ENCODE data around the gene ALDH2. TPM values are rescaled to one million over a fixed set of nuclear protein-coding genes. Genes with fewer than 3 reads are reported as not detected.
A peak's percentile ranks its signal among the peaks of the same experiment; 100 is the strongest.

ALDH2 gene
- total and polyA plus RNA-seq, 9 of the 15 experiments (the other 6 are each of a cell fraction or from before 2014, with no cell fraction given) = 1.9 to 22.5 (median 12.2) TPM

DNA sequence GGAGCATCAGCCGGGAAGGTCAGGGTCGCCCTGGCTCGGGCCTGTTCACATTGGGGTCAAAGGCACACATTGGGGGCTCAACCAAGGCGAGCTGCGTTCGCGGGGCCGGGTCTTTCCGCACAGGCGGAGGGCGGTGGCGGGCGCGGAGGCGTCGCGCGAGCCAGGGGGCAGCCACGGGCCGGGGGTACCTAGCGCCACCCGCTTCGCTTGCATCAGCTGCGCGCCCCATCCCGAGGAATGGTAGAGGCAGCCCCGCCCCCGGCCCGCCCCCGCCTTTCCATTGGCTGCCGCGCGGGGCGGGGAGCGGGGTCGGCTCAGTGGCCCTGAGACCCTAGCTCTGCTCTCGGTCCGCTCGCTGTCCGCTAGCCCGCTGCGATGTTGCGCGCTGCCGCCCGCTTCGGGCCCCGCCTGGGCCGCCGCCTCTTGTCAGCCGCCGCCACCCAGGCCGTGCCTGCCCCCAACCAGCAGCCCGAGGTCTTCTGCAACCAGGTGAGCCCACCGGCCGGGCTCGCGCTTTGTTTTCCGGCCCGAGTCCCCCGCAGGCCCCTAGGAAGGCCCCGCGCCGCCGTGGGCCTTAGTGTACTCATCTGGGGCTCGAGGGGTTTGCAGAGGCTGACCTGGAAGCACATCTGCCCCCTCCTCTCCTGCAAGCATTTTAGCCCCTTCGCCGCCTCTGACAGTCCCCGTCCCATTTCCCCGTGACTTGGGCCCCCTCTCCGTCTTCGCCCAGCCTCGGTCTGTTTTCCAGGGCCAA, at the start of gene ALDH2 (continued):
- TF ChIP-seq, protein P1, sequence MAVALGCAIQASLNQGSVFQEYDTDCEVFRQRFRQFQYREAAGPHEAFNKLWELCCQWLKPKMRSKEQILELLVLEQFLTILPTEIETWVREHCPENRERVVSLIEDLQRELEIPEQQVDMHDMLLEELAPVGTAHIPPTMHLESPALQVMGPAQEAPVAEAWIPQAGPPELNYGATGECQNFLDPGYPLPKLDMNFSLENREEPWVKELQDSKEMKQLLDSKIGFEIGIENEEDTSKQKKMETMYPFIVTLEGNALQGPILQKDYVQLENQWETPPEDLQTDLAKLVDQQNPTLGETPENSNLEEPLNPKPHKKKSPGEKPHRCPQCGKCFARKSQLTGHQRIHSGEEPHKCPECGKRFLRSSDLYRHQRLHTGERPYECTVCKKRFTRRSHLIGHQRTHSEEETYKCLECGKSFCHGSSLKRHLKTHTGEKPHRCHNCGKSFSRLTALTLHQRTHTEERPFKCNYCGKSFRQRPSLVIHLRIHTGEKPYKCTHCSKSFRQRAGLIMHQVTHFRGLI (CRISPR knock-in tag; IDR thresholded peaks at IDR 0.05) = no peak
- TF ChIP-seq TFAP4 (CRISPR knock-in tag; IDR thresholded peaks at IDR 0.05; ENCODE audit: borderline replicate concordance) = peak; percentile 88
- TF ChIP-seq NFE2L1 (tag; IDR thresholded peaks at IDR 0.05; ENCODE audit: borderline replicate concordance, low read depth) = no peak
- no peak for TF ChIP-seq SMARCB1 (IDR thresholded peaks at IDR 0.05; ENCODE audit: insufficient read length, low read depth)
- TF ChIP-seq ZNF445 (CRISPR knock-in tag; IDR thresholded peaks at IDR 0.05; ENCODE audit: low read depth) = no peak
- TF ChIP-seq HIVEP1 (CRISPR knock-in tag; IDR thresholded peaks at IDR 0.05) = no peak
- no peak for TF ChIP-seq CEBPB (tag; IDR thresholded peaks at IDR 0.05)
- TF ChIP-seq CTBP1 (IDR thresholded peaks at IDR 0.05; ENCODE audit: borderline replicate concordance) = peak; percentile 81
- TF ChIP-seq HMGN3 (IDR thresholded peaks at IDR 0.05; ENCODE audit: borderline replicate concordance, extremely low read depth, insufficient read length, low read depth, low read length) = peak; percentile 82
- TF ChIP-seq, protein P2, sequence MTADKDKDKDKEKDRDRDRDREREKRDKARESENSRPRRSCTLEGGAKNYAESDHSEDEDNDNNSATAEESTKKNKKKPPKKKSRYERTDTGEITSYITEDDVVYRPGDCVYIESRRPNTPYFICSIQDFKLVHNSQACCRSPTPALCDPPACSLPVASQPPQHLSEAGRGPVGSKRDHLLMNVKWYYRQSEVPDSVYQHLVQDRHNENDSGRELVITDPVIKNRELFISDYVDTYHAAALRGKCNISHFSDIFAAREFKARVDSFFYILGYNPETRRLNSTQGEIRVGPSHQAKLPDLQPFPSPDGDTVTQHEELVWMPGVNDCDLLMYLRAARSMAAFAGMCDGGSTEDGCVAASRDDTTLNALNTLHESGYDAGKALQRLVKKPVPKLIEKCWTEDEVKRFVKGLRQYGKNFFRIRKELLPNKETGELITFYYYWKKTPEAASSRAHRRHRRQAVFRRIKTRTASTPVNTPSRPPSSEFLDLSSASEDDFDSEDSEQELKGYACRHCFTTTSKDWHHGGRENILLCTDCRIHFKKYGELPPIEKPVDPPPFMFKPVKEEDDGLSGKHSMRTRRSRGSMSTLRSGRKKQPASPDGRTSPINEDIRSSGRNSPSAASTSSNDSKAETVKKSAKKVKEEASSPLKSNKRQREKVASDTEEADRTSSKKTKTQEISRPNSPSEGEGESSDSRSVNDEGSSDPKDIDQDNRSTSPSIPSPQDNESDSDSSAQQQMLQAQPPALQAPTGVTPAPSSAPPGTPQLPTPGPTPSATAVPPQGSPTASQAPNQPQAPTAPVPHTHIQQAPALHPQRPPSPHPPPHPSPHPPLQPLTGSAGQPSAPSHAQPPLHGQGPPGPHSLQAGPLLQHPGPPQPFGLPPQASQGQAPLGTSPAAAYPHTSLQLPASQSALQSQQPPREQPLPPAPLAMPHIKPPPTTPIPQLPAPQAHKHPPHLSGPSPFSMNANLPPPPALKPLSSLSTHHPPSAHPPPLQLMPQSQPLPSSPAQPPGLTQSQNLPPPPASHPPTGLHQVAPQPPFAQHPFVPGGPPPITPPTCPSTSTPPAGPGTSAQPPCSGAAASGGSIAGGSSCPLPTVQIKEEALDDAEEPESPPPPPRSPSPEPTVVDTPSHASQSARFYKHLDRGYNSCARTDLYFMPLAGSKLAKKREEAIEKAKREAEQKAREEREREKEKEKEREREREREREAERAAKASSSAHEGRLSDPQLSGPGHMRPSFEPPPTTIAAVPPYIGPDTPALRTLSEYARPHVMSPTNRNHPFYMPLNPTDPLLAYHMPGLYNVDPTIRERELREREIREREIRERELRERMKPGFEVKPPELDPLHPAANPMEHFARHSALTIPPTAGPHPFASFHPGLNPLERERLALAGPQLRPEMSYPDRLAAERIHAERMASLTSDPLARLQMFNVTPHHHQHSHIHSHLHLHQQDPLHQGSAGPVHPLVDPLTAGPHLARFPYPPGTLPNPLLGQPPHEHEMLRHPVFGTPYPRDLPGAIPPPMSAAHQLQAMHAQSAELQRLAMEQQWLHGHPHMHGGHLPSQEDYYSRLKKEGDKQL (CRISPR knock-in tag; IDR thresholded peaks at IDR 0.05; ENCODE audit: borderline replicate concordance) = no peak
- no peak for TF ChIP-seq SAP30 (IDR thresholded peaks at IDR 0.05; ENCODE audit: borderline replicate concordance, insufficient read depth, low read depth, low read length, poor library complexity, severe bottlenecking)
- no peak for TF ChIP-seq LARP7 (IDR thresholded peaks at IDR 0.05)
- no peak for TF ChIP-seq NR4A1 (CRISPR knock-in tag; IDR thresholded peaks at IDR 0.05)
- no peak for TF ChIP-seq NR4A1 (tag; IDR thresholded peaks at IDR 0.05)
- no peak for TF ChIP-seq NFATC3 (IDR thresholded peaks at IDR 0.05)
- no peak for TF ChIP-seq ZNF263 (CRISPR knock-in tag; IDR thresholded peaks at IDR 0.05; ENCODE audit: borderline replicate concordance)
- TF ChIP-seq, protein P3, sequence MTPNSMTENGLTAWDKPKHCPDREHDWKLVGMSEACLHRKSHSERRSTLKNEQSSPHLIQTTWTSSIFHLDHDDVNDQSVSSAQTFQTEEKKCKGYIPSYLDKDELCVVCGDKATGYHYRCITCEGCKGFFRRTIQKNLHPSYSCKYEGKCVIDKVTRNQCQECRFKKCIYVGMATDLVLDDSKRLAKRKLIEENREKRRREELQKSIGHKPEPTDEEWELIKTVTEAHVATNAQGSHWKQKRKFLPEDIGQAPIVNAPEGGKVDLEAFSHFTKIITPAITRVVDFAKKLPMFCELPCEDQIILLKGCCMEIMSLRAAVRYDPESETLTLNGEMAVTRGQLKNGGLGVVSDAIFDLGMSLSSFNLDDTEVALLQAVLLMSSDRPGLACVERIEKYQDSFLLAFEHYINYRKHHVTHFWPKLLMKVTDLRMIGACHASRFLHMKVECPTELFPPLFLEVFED (CRISPR knock-in tag; conservative IDR thresholded peaks at IDR 0.05) = no peak
- TF ChIP-seq ZNF311 (CRISPR knock-in tag; IDR thresholded peaks at IDR 0.05) = no peak

Data from K562 (cell line).